ENCODE results near the gene ZDHHC14. TPM values are rescaled to one million over a fixed set of nuclear protein-coding genes. Genes with fewer than 3 reads are reported as not detected.

ZDHHC14 gene
- total RNA-seq, 2 donors from 2014 or later, result 2.1 to 2.2 TPM

DNA sequence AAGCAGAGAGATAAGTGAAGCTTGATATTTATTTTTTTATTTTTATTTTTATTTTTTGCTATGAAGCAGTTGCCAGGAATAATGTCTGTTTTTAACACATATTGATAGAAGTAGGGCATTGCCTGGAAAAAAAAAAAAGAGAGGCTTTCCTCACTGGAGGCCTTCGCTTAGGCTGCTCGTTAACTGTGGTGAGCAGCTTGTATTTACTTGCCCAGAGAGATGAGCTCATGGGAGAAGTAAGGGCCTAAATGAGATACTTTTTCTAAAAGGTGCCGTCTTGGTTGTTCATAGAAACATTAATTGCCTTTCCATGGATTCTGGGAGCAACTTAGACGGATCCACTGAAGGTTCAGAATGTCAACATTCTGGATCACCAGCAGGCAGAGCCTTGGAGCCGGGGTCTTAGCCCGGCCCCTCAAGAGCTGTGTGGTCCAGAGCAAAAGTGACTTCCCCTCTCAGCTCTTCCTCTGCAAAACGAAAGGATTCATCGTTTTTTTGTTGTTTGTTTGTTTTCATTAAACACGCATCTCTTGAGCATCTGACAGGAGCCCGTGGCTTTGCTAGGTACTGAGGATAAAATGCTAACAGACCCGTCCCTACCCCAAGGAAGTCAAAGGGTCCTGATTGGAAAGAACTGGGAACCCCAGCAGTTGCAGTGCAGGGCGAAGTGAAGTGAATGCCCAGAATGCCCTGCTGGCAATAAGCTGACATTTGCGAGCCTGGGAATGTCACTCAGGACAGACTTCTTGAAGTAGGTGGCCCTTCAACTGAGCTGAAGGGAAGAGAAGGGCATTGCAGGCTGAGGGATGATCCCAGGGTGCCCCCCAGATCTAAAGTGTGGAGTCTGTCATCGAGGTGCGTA is 138.5 kb downstream of the ZDHHC14 start:
- Mint-ChIP-seq H3K9me3 (no peaks in the 10 kb centered on the region), H3K4me1 (no peaks in the 10 kb centered on the region), H3K4me3 (no peak overlapping the region), H3K36me3 (ENCODE audit: low read depth) (no peaks in the 10 kb centered on the region), H3K27me3 (no peaks in the 10 kb centered on the region), H3K27ac (no peak overlapping the region)
- no peak for ATAC-seq (replicated peaks)

DNA sequence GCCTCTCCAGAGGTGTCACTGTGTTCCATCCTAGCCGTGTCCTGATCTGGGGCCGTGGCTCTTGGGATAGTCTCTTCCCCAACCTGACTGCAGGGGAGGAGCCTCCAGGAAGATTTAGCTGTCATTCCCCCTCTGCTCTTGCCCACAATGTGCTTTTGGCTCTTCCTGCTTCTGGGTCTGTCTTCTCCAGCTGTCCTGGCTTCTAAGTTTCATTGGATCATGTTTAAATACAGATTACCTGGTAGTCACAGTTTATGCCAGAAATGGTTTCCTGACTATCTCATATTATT is 139.1 kb downstream of the ZDHHC14 start:
- Mint-ChIP-seq H3K4me1 (no peaks in the 10 kb centered on the region), H3K27ac (no peak overlapping the region), H3K36me3 (ENCODE audit: low read depth) (no peaks in the 10 kb centered on the region), H3K4me3 (no peak overlapping the region), H3K27me3 (no peaks in the 10 kb centered on the region), H3K9me3 (no peaks in the 10 kb centered on the region)
- ATAC-seq (replicated peaks), result no peak

DNA sequence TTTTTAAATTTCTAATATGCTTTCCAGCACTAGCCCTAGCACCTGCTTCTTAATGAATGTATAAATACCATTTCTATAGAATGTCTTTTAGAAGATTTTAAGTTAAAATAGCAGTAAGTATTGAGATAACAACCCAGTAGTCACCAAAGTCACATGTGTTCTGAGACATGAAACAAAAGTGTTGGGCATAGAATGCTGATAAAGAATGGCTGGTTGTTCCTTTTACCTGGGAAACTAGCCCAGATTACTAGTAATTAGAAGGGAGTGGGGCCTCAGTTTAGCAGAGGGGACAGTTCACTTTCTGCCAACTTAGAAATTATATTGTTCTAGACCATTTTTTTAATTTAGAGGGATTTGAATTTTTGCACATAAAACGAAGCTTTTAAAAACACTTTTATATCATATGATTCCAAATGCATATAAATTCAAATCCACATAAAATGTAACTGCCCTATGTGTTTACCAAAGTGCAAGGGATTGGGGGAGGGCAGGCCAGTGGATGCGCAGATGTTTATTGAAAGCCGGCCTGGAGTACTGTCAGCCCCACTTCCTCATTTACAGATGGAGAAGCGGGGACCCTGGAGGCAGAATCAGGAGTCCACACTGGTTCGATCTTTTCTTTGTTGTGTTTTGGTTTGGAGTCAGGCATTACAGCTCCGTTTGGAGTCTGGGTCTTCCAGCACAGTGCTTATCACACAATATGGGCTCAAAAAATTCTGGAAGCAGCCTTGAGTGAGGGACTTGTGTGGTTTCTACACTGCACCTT is 139.8 kb downstream of the ZDHHC14 start:
- Mint-ChIP-seq H3K9me3 (no peaks in the 10 kb centered on the region), H3K27me3 (no peaks in the 10 kb centered on the region), H3K27ac (no peak overlapping the region), H3K4me1 (no peaks in the 10 kb centered on the region), H3K4me3 (no peak overlapping the region), H3K36me3 (ENCODE audit: low read depth) (no peaks in the 10 kb centered on the region)
- no peak for ATAC-seq (replicated peaks)

DNA sequence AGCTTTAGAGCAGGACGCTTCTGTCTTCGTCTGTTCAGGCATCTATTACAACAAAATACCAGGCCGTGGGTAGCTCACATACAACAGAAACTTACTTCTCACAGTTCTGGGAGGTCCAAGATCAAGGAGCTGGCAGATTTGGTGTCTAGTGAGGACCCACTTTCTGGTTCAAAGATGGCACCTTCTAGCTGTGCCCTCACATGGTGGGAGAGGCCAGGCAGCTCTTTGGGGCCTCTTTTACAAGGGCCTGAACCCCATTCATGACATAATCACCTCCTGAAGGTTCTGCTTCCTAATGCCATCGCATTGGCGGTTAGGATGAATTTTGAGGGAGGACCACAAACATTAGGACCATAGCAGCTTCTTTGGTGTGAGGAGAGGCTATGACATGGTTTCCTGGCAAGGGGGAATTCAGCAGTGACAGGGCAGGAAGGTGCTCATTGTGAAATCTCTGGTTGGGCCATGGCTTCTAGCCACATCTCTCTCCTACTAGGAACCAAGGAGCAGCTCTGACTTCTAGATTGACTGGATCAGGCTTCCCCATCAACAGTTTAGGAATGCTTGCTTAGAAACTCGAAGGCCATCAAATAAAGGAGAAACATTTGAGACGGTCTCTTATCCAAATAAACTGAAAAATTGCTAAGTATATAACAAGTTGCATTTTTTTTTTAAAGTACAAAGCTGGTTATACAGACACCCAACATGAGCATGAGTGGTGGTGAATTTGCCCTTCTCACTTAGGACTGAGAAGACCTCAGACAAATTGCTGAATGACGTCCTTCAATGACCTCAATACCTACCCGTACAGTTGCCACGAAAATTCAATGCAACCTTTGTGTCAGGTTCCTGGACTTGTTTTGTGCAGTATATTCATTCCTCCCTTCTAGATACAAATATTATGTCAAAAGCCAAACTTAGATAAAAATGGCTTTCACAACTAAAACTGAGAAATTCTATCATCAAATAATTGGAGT is 140.7 kb downstream of the ZDHHC14 start:
- peak overlapping the region; percentile 41 for H3K27ac Mint-ChIP-seq
- no peaks in the 10 kb centered on the region for H3K9me3 Mint-ChIP-seq
- peak; percentile 77 for ATAC-seq (replicated peaks)
- H3K4me1 Mint-ChIP-seq, result no peaks in the 10 kb centered on the region
- H3K36me3 Mint-ChIP-seq (ENCODE audit: low read depth), result no peaks in the 10 kb centered on the region
- no peak overlapping the region for H3K4me3 Mint-ChIP-seq
- no peaks in the 10 kb centered on the region for H3K27me3 Mint-ChIP-seq

DNA sequence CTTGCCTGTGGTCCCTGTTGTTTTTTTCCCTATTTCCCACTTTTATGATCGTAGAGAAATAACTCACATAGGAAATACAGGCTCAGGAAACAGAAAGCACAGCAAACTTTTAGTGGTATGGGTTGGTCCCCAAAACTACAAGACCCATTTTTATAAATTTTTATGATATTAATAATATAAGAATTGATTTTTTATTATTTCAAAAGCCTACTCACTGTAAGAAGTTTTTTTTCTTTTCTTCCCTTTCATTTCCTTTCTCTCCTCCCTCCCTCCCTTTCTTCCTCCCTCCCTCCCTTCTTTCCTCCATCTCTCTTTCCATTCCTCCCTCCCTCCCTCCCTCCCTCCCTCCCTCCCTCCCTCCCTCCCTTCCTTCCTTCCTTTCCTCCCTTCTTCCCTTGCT is 141.5 kb downstream of the ZDHHC14 start:
- no peak for ATAC-seq (replicated peaks)
- Mint-ChIP-seq H3K4me3 (no peak overlapping the region), H3K36me3 (ENCODE audit: low read depth) (no peaks in the 10 kb centered on the region), H3K9me3 (no peaks in the 10 kb centered on the region), H3K4me1 (peaks cover 5% of the 10 kb centered on the region), H3K27ac (no peak overlapping the region), H3K27me3 (no peaks in the 10 kb centered on the region)

- Mint-ChIP-seq H3K9me3 (no peaks in the 10 kb centered on the region), H3K36me3 (ENCODE audit: low read depth) (no peaks in the 10 kb centered on the region), H3K27me3 (no peaks in the 10 kb centered on the region), H3K4me1 (peaks cover 12% of the 10 kb centered on the region), H3K27ac (no peak overlapping the region), H3K4me3 (no peak overlapping the region)
- ATAC-seq (replicated peaks), result no peak
Observed at GRCh38 chr6:157524735-157525134, 143.7 kb downstream of the ZDHHC14 start.

- Mint-ChIP-seq H3K9me3 (no peaks in the 10 kb centered on the region), H3K4me1 (peaks cover 12% of the 10 kb centered on the region), H3K27me3 (no peaks in the 10 kb centered on the region), H3K27ac (no peak overlapping the region), H3K4me3 (no peak overlapping the region), H3K36me3 (ENCODE audit: low read depth) (no peaks in the 10 kb centered on the region)
- ATAC-seq (replicated peaks), result no peak
Observed at GRCh38 chr6:157525292-157525889, 144.4 kb downstream of the ZDHHC14 start.

GRCh38 chr6:157525918-157526425 is 145.0 kb downstream of the ZDHHC14 start:
- Mint-ChIP-seq H3K36me3 (ENCODE audit: low read depth) (no peaks in the 10 kb centered on the region), H3K27me3 (no peaks in the 10 kb centered on the region), H3K9me3 (no peaks in the 10 kb centered on the region), H3K4me3 (no peak overlapping the region), H3K4me1 (peaks cover 12% of the 10 kb centered on the region), H3K27ac (no peak overlapping the region)
- no peak for ATAC-seq (replicated peaks)

DNA sequence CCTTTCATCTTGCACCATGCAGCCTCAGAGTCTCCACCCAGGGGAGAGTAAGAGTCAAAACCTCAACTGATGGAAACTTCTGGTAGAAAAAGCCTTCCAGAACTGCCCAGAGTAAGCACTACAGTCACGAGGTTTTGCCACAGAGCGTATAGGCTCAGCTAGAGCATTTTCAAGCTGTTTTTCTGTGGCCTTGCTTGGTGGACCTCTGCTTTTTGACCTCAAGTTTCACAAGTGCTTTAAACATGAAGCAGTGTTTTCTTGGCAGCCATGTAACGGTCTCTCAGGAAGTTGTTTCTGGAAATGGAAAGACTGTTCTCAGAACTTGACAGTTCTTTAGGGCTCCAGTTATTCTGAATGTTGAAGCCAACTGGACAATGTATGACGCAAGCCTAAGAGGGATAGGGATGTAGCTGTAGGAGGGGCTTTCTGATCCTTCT is 146.5 kb downstream of the ZDHHC14 start:
- peaks cover 12% of the 10 kb centered on the region for H3K4me1 Mint-ChIP-seq
- ATAC-seq (replicated peaks), result peak; percentile 93
- H3K4me3 Mint-ChIP-seq, result peak overlapping the region; percentile 4
- H3K27me3 Mint-ChIP-seq, result no peaks in the 10 kb centered on the region
- peak overlapping the region; percentile 69 for H3K27ac Mint-ChIP-seq
- H3K9me3 Mint-ChIP-seq, result no peaks in the 10 kb centered on the region
- H3K36me3 Mint-ChIP-seq (ENCODE audit: low read depth), result no peaks in the 10 kb centered on the region

- H3K27me3 Mint-ChIP-seq, result no peaks in the 10 kb centered on the region
- no peak overlapping the region for H3K4me3 Mint-ChIP-seq
- no peak for ATAC-seq (replicated peaks)
- no peaks in the 10 kb centered on the region for H3K36me3 Mint-ChIP-seq (ENCODE audit: low read depth)
- peaks cover 18% of the 10 kb centered on the region for H3K4me1 Mint-ChIP-seq
- H3K27ac Mint-ChIP-seq, result no peak overlapping the region
- no peaks in the 10 kb centered on the region for H3K9me3 Mint-ChIP-seq
Observed at GRCh38 chr6:157528931-157529653, 148.1 kb downstream of the ZDHHC14 start.

- H3K27ac Mint-ChIP-seq, result no peak overlapping the region
- H3K27me3 Mint-ChIP-seq, result no peaks in the 10 kb centered on the region
- no peak for ATAC-seq (replicated peaks)
- H3K9me3 Mint-ChIP-seq, result no peaks in the 10 kb centered on the region
- no peak overlapping the region for H3K4me3 Mint-ChIP-seq
- H3K36me3 Mint-ChIP-seq (ENCODE audit: low read depth), result no peaks in the 10 kb centered on the region
- peaks cover 18% of the 10 kb centered on the region for H3K4me1 Mint-ChIP-seq
Observed at GRCh38 chr6:157529654-157530039, 148.7 kb downstream of the ZDHHC14 start.

DNA sequence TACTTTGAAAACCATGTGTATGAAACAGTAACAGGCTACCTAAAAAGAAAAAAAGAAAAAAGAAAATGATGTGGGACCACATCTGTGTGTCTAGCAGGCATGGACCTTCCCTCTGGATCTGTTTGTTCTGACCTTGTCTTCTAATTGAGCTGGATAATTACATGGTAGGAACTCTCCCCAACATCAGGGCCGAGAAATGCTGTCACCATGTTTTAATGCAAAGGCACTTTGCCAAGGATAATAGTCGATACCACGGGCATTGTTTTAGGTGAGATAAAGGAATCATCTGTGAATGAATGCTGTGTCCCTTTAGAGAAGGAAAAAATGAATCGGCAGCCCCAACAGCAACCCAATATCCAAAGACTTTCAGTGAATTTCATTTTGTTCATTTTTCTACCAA is 149.1 kb downstream of the ZDHHC14 start:
- H3K36me3 Mint-ChIP-seq (ENCODE audit: low read depth), result no peaks in the 10 kb centered on the region
- H3K27me3 Mint-ChIP-seq, result no peaks in the 10 kb centered on the region
- H3K27ac Mint-ChIP-seq, result no peak overlapping the region
- no peaks in the 10 kb centered on the region for H3K9me3 Mint-ChIP-seq
- no peak for ATAC-seq (replicated peaks)
- H3K4me1 Mint-ChIP-seq, result peaks cover 20% of the 10 kb centered on the region
- H3K4me3 Mint-ChIP-seq, result no peak overlapping the region

DNA sequence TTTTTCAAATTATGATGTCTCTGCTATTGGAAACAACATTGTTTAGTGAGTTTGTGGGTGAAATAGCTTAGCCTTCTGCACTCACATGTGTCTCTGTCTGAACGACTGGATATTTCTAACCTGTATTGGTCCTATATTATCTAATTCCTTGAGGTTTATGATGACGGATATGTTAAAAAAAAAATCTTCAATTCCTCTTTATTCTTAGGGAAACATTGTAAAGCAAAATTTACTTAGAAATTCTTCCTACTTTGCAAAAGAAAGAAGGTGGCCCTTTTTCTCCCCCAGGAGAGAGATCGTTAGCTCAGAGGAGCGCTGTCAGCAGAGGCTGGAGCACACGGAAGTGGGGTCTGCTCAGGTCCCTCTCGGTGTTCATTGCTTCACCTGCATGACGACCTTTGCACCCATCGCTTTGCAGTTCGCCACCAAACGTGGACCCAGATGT is 149.8 kb downstream of the ZDHHC14 start:
- H3K27ac Mint-ChIP-seq, result no peak overlapping the region
- no peaks in the 10 kb centered on the region for H3K27me3 Mint-ChIP-seq
- no peaks in the 10 kb centered on the region for H3K36me3 Mint-ChIP-seq (ENCODE audit: low read depth)
- H3K4me3 Mint-ChIP-seq, result no peak overlapping the region
- peaks cover 26% of the 10 kb centered on the region for H3K4me1 Mint-ChIP-seq
- ATAC-seq (replicated peaks), result no peak
- H3K9me3 Mint-ChIP-seq, result no peaks in the 10 kb centered on the region

All from activated T-helper 17 cell treated with anti-CD3 and anti-CD28 coated beads, Interleukin-2, amount 50 U/mL, for 72 hours (primary cell).